OCI-LY7 (cell line): ENCODE data around the gene FBLL1. TPM values are rescaled to one million over a fixed set of nuclear protein-coding genes. Genes with fewer than 3 reads are reported as not detected.

Experiments
- BruUV-seq: library from RNA; stranded (reverse); fragments of 400-500 nt; replicated peaks from 2 replicates; lab custom pipeline; 2021; lab: Mats Ljungman, UMichigan
- CTCF ChIA-PET: fragments of 300-600 bp; sonication (Branson Sonifier 250); formaldehyde crosslinking; loops from one replicate; lab custom pipeline; 2022; ENCODE audit warnings: antibody characterized with exemption; ENCODE audit not compliant: unreplicated experiment; lab: Charles Lee
- POLR2A ChIA-PET: fragments of 300-600 bp; sonication (Branson Sonifier 250); formaldehyde crosslinking; loops from one replicate; lab custom pipeline; 2022; ENCODE audit warnings: antibody characterized with exemption; lab: Charles Lee
- DNase-seq: peaks from one replicate; pipeline ENCODE4 v3.0.0-alpha.2; 2015; ENCODE audit warnings: low spot score
- H2AFZ ChIP-seq: fragments of 200-600 bp; sonication (generic), shearing (Covaris generic); 2 replicates; pipeline ENCODE4 v1.6.1; 2014; ENCODE audit warnings: mild to moderate bottlenecking, antibody characterized with exemption, low read length, moderate library complexity
- H3K27ac ChIP-seq: fragments of 200-600 bp; sonication (generic); 2 replicates; pipeline ENCODE4 v1.5.1; 2014; ENCODE audit warnings: mixed run types, low read depth, mild to moderate bottlenecking, moderate library complexity, low read length, inconsistent platforms; ENCODE audit not compliant: poor library complexity, severe bottlenecking
- H3K36me3 ChIP-seq: fragments of 200-600 bp; sonication (generic); 2 replicates; pipeline ENCODE4 v1.6.1; 2014; ENCODE audit warnings: mild to moderate bottlenecking, antibody characterized with exemption, low read length, moderate library complexity, mixed read lengths; ENCODE audit not compliant: insufficient read depth
- H3K4me1 ChIP-seq: fragments of 200-600 bp; sonication (generic); 2 replicates; pipeline ENCODE4 v1.5.1; 2014; ENCODE audit warnings: mild to moderate bottlenecking, low read length; ENCODE audit not compliant: insufficient read depth, poor library complexity, severe bottlenecking
- H3K4me2 ChIP-seq: fragments of 200-600 bp; sonication (generic); 2 replicates; pipeline ENCODE4 v1.6.1; 2014; ENCODE audit warnings: mild to moderate bottlenecking, low read length
- H3K4me3 ChIP-seq: fragments of 200-600 bp; sonication (generic); 2 replicates; pipeline ENCODE4 v1.5.1; 2014; ENCODE audit warnings: mild to moderate bottlenecking, low read depth, low read length; ENCODE audit not compliant: poor library complexity, severe bottlenecking
- H3K79me2 ChIP-seq: fragments of 200-600 bp; sonication (generic); 2 replicates; pipeline ENCODE4 v1.6.1; 2016; ENCODE audit warnings: low read depth, mild to moderate bottlenecking, low read length, moderate library complexity, mixed read lengths; ENCODE audit not compliant: insufficient read depth
- H3K9me2 ChIP-seq: fragments of 200-600 bp; sonication (generic); 2 replicates; pipeline ENCODE4 v1.6.1; 2016; ENCODE audit warnings: mild to moderate bottlenecking, low read length, mixed read lengths; ENCODE audit not compliant: insufficient read depth
- H3K9me3 ChIP-seq: fragments of 200-600 bp; sonication (generic); 2 replicates; pipeline ENCODE4 v1.6.1; 2014; ENCODE audit warnings: mild to moderate bottlenecking, mixed run types, low read length, mixed read lengths
- H4K20me1 ChIP-seq: fragments of 200-600 bp; sonication (generic); 2 replicates; pipeline ENCODE4 v1.6.1; 2014; ENCODE audit warnings: mild to moderate bottlenecking, antibody characterized with exemption, low read length, moderate library complexity, mixed read lengths; ENCODE audit not compliant: insufficient read depth
- EZH2phosphoT487 ChIP-seq: fragments of 200-600 bp; sonication (generic); IDR thresholded peaks from 2 replicates; pipeline ENCODE4 v1.6.1; 2018; ENCODE audit warnings: low read depth, borderline replicate concordance, mild to moderate bottlenecking, mixed run types, antibody characterized with exemption, low read length, moderate library complexity, mixed read lengths
- intact Hi-C: fragments of 100-400 bp; cut with micrococcal nuclease; formaldehyde crosslinking; loops from one replicate; pipeline ENCODE4 v1.10.0; 2022; ENCODE audit not compliant: unreplicated experiment
- total RNA-seq, 2 experiments: library from RNA; depleted of rRNA in 1 of 2; stranded (reverse); fragments of >200 nt in 1 of 2; shearing (Covaris generic) in 1 of 2; gene quantifications; 2 replicates each; pipeline ENCODE4 v1.2.3, GENCODE V29; 2014 to 2022
- TF ChIP-seq, protein P1 (sequence below): fragments of 200-600 bp; sonication (generic); conservative IDR thresholded peaks from 2 replicates; pipeline ENCODE4 v1.5.1; 2014; ENCODE audit warnings: mild to moderate bottlenecking, antibody characterized with exemption, low read length, moderate library complexity, mixed read lengths

Gene FBLL1
- total RNA-seq, 2 experiments from 2014 or later, result not detected

DNA sequence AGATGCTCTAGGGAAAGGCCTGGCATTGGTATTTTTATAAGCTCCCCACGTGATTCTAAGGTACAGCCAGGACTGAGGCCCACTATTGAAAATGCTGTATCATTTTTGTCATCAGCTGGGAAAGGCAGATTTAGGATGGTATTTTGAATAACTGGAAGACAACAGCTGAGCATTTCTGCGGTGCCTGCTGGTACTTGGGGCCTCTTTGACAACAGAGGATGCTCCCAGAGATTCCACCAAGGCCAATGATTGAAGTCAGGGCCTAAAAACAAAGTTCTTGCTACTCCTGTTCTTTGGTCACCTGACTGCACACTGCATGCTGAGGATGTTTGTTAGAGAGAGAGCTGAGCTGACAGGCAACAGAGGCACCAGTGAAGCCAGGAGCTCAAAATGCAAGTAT is 8.1 kb downstream of the FBLL1 start:
- Histone ChIP-seq H3K4me1 (no peaks in the 10 kb centered on the region), H2AFZ (no peak overlapping the region), H3K4me3 (no peak overlapping the region), H3K27ac (no peak overlapping the region), H3K4me2 (no peak overlapping the region), H3K79me2 (no peaks in the 10 kb centered on the region), H3K9me2 (no peaks in the 10 kb centered on the region), H3K36me3 (no peaks in the 10 kb centered on the region), H3K9me3 (no peaks in the 10 kb centered on the region), H4K20me1 (no peaks in the 10 kb centered on the region)
- CTCF ChIA-PET, result no interaction called here
- no peak for DNase-seq
- intact Hi-C loops, result no loop called here
- BruUV-seq, result no TSS peak
- POLR2A ChIA-PET, result interaction anchor here (1.2 kb wide), 1 partner anchor 28 kb away, joined by 3 read pairs; no protein-coding TSS in a partner anchor
- no peak for TF ChIP-seq EZH2phosphoT487
- TF ChIP-seq, protein P1, sequence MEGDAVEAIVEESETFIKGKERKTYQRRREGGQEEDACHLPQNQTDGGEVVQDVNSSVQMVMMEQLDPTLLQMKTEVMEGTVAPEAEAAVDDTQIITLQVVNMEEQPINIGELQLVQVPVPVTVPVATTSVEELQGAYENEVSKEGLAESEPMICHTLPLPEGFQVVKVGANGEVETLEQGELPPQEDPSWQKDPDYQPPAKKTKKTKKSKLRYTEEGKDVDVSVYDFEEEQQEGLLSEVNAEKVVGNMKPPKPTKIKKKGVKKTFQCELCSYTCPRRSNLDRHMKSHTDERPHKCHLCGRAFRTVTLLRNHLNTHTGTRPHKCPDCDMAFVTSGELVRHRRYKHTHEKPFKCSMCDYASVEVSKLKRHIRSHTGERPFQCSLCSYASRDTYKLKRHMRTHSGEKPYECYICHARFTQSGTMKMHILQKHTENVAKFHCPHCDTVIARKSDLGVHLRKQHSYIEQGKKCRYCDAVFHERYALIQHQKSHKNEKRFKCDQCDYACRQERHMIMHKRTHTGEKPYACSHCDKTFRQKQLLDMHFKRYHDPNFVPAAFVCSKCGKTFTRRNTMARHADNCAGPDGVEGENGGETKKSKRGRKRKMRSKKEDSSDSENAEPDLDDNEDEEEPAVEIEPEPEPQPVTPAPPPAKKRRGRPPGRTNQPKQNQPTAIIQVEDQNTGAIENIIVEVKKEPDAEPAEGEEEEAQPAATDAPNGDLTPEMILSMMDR, result no peak

DNA sequence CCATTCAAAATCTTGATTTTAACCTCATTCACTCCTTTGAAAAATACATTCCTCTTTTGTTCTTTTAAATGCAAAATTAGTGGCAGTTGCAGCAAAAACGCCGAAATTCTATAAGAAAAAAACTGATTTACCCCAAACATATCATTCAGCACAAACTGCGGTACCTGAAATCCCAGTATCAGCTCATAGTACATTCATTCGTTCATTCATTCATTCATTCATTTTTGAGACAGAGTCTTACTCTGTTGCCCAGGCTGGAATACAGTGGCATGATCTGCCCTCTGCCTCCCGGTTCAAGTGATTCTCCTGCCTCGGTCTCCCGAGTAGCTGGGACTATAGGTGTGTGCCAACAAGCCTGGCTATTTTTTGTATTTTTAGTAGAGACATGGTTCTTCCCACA is 20.4 kb downstream of the FBLL1 start:
- POLR2A ChIA-PET, result interaction anchor here (0.6 kb wide), 1 partner anchor 8 kb away, joined by 3 read pairs; no protein-coding TSS in a partner anchor
- Histone ChIP-seq H3K4me1 (no peaks in the 10 kb centered on the region), H2AFZ (no peak overlapping the region), H3K4me3 (no peak overlapping the region), H3K4me2 (no peak overlapping the region), H3K79me2 (peaks cover 7% of the 10 kb centered on the region; the same call in 1 of the 2 replicates), H3K9me3 (no peaks in the 10 kb centered on the region), H3K9me2 (no peaks in the 10 kb centered on the region), H4K20me1 (0 out of 2 replicates have a peak, but pooled peaks cover 4% of the 10 kb centered on the region), H3K27ac (no peak overlapping the region), H3K36me3 (peaks cover 87% of the 10 kb centered on the region)
- DNase-seq, result no peak
- TF ChIP-seq, protein P1, result no peak
- intact Hi-C loops, result no loop called here
- CTCF ChIA-PET, result no interaction called here
- BruUV-seq, result no TSS peak

DNA sequence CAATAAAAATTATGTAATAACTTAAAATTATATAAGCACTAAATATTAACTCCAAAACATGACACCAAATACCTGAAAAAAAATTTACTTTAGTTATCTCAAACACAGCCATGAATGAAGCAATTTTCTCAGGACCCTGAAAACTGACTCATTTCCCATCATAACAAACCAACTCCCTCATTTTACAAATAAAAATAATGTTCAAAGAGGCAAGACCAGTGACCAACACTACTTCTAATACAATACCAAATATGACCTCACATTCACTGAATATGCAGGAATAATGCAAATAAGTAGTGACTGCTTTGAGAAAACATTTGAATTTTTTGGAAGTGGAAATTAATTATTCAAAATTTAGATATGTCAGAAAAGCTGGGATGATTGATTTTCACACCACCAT is 21.6 kb downstream of the FBLL1 start:
- Histone ChIP-seq H3K36me3 (peaks cover 98% of the 10 kb centered on the region), H3K4me2 (no peak overlapping the region), H3K9me2 (no peaks in the 10 kb centered on the region), H3K79me2 (peaks cover 7% of the 10 kb centered on the region; the same call in 1 of the 2 replicates), H3K9me3 (no peaks in the 10 kb centered on the region), H4K20me1 (0 out of 2 replicates have a peak, but pooled peaks cover 4% of the 10 kb centered on the region), H3K4me3 (no peak overlapping the region), H3K27ac (no peak overlapping the region), H3K4me1 (no peaks in the 10 kb centered on the region), H2AFZ (no peak overlapping the region)
- intact Hi-C loops, result no loop called here
- ChIA-PET CTCF (no interaction called here), POLR2A (no interaction called here)
- no TSS peak for BruUV-seq
- DNase-seq, result no peak
- TF ChIP-seq, protein P1, result no peak
- no peak for TF ChIP-seq EZH2phosphoT487
